H1 (cell line): ENCODE results near the gene DLG1. TPM values are rescaled to one million over a fixed set of nuclear protein-coding genes. Genes with fewer than 3 reads are reported as not detected.
A peak's percentile ranks its signal among the peaks of the same experiment; 100 is the strongest.

Source experiments
- CTCF ChIA-PET: fragments of 300-600 bp; sonication (Branson Sonifier 250); formaldehyde crosslinking; loops from one replicate; lab custom pipeline; 2021; ENCODE audit not compliant: partially characterized antibody; lab: Charles Lee
- POLR2A ChIA-PET: fragments of 300-600 bp; sonication (Branson Sonifier 250); formaldehyde crosslinking; loops from one replicate; lab custom pipeline; 2021; ENCODE audit warnings: inconsistent platforms; ENCODE audit not compliant: partially characterized antibody; lab: Charles Lee
- DNase-seq, 2 experiments: peaks; one replicate each; pipeline versions ENCODE4 v3.0.0 to v3.0.0-alpha.2; 2010 to 2022; ENCODE audit warnings: low spot score in 2 of 2, low read depth in 1 of 2, mixed read lengths in 1 of 2
- FAIRE-seq: peaks from 2 replicates; lab custom pipeline; 2011; peaks lifted over from hg19 to GRCh38; lab: Jason Lieb, UNC
- H2AFZ ChIP-seq: 2 replicates; pipeline ENCODE4 v1.8.1; 2012; ENCODE audit warnings: low read length, inconsistent platforms
- H2AK5ac ChIP-seq: 2 replicates; pipeline ENCODE4 v1.6.1; 2013; ENCODE audit warnings: low read depth, low read length
- H2BK120ac ChIP-seq: replicated peaks from 2 replicates; pipeline ENCODE3; 2013; ENCODE audit warnings: low read depth, low read length, inconsistent platforms
- H2BK12ac ChIP-seq: 2 replicates; pipeline ENCODE4 v1.6.1; 2013; ENCODE audit warnings: low read depth, low read length
- H2BK15ac ChIP-seq: 2 replicates; pipeline ENCODE4 v1.6.1; 2013; ENCODE audit warnings: low read length
- H2BK20ac ChIP-seq: 2 replicates; pipeline ENCODE4 v1.6.1; 2013; ENCODE audit warnings: low read length
- H2BK5ac ChIP-seq: 2 replicates; pipeline ENCODE4 v1.6.1; 2013; ENCODE audit warnings: low read depth, low read length
- H3K14ac ChIP-seq: 2 replicates; pipeline ENCODE4 v1.6.1; 2013; ENCODE audit warnings: inconsistent platforms; ENCODE audit not compliant: insufficient read length
- H3K18ac ChIP-seq: 2 replicates; pipeline ENCODE4 v1.6.1; 2013; ENCODE audit warnings: low read length; ENCODE audit errors: extremely low read depth
- H3K23ac ChIP-seq: 2 replicates; pipeline ENCODE4 v1.6.1; 2013; ENCODE audit warnings: inconsistent platforms; ENCODE audit not compliant: insufficient read length
- H3K23me2 ChIP-seq: 2 replicates; pipeline ENCODE4 v1.6.1; 2013; ENCODE audit warnings: low read depth, low read length
- H3K27ac ChIP-seq: 2 replicates; pipeline ENCODE4 v1.6.1; 2011; ENCODE audit warnings: low read depth, low read length, inconsistent platforms
- H3K27me3 ChIP-seq, 4 experiments: replicated peaks in 1 of 4; 1 replicate in 1 of 4; 2 replicates in 3 of 4; pipeline versions ENCODE4 v1.6.1 to v1.8.1; 2011 to 2013; ENCODE audit warnings: low read length in 3 of 4, mild to moderate bottlenecking in 3 of 4, inconsistent platforms in 2 of 4, mixed read lengths in 2 of 4, moderate library complexity in 1 of 4; ENCODE audit not compliant: control insufficient read depth in 3 of 4, insufficient read depth in 3 of 4; ENCODE audit errors: extremely low read depth in 1 of 4
- H3K36me3 ChIP-seq, 4 experiments: 2 replicates each; pipeline versions ENCODE4 v1.6.1 to v1.8.1; 2011 to 2013; ENCODE audit warnings: mild to moderate bottlenecking in 4 of 4, low read length in 3 of 4, moderate library complexity in 2 of 4, control low read depth in 1 of 4, inconsistent platforms in 1 of 4; ENCODE audit not compliant: insufficient read depth in 4 of 4, control insufficient read depth in 2 of 4
- H3K4ac ChIP-seq: replicated peaks from 2 replicates; pipeline ENCODE3; 2013; ENCODE audit warnings: low read length, low read depth, mixed read lengths, inconsistent platforms; ENCODE audit not compliant: insufficient read length
- H3K4me1 ChIP-seq, 4 experiments: replicated peaks in 1 of 4; 1 replicate in 1 of 4; 2 replicates in 3 of 4; pipeline versions ENCODE4 v1.6.1 to v1.8.1; 2011 to 2013; ENCODE audit warnings: low read length in 3 of 4, inconsistent platforms in 2 of 4, mixed read lengths in 1 of 4; ENCODE audit not compliant: insufficient read depth in 4 of 4, control insufficient read depth in 3 of 4
- H3K4me2 ChIP-seq, 2 experiments: 2 replicates each; pipeline versions ENCODE4 v1.6.1 to v1.8.1; 2011 to 2013; ENCODE audit warnings: low read depth in 2 of 2, low read length in 2 of 2, control low read depth in 1 of 2, inconsistent platforms in 1 of 2, mild to moderate bottlenecking in 1 of 2; ENCODE audit not compliant: insufficient read depth in 1 of 2
- H3K4me3 ChIP-seq, 4 experiments: fragments of 200-600, 300-600 bp in 1 of 4; sonication (generic), shearing (Covaris generic), sonication (Bioruptor Twin) in 1 of 4; 2 replicates each; pipeline versions ENCODE4 v1.5.1 to v1.8.1; 2011 to 2016; ENCODE audit warnings: low read length in 4 of 4, low read depth in 3 of 4, control low read depth in 2 of 4, inconsistent platforms in 2 of 4, mild to moderate bottlenecking in 2 of 4, mixed read lengths in 1 of 4, moderate library complexity in 1 of 4; ENCODE audit not compliant: insufficient read depth in 2 of 4; ENCODE audit errors: extremely low read depth in 1 of 4
- H3K56ac ChIP-seq: replicated peaks from 2 replicates; pipeline ENCODE3; 2013; ENCODE audit warnings: low read depth, mild to moderate bottlenecking, mixed read lengths, low read length, inconsistent platforms; ENCODE audit not compliant: insufficient read length
- H3K79me1 ChIP-seq: 2 replicates; pipeline ENCODE4 v1.6.1; 2013; ENCODE audit warnings: low read depth, low read length, control low read depth
- H3K79me2 ChIP-seq, 2 experiments: 2 replicates each; pipeline versions ENCODE4 v1.6.1 to v1.8.1; 2012 to 2013; ENCODE audit warnings: low read length in 2 of 2, mild to moderate bottlenecking in 2 of 2, inconsistent platforms in 1 of 2; ENCODE audit not compliant: insufficient read depth in 2 of 2, control insufficient read depth in 1 of 2
- H3K9ac ChIP-seq, 4 experiments: replicated peaks in 1 of 4; 1 replicate in 1 of 4; 2 replicates in 3 of 4; pipeline versions ENCODE4 v1.6.1 to v1.8.1; 2011 to 2013; ENCODE audit warnings: low read depth in 3 of 4, low read length in 3 of 4, control low read depth in 2 of 4, mild to moderate bottlenecking in 2 of 4, moderate library complexity in 2 of 4, inconsistent platforms in 1 of 4; ENCODE audit errors: extremely low read depth in 1 of 4
- H3K9me3 ChIP-seq, 2 experiments: 2 replicates each; pipeline versions ENCODE4 v1.6.1 to v1.8.1; 2012 to 2013; ENCODE audit warnings: mild to moderate bottlenecking in 2 of 2, moderate library complexity in 2 of 2, control low read depth in 1 of 2, inconsistent platforms in 1 of 2, low read depth in 1 of 2, low read length in 1 of 2, mixed read lengths in 1 of 2; ENCODE audit not compliant: insufficient read depth in 2 of 2
- H4K20me1 ChIP-seq, 2 experiments: replicated peaks in 1 of 2; 2 replicates each; pipeline versions ENCODE3 to v1.8.1; 2011 to 2013; ENCODE audit warnings: inconsistent platforms in 2 of 2, low read length in 2 of 2, mild to moderate bottlenecking in 1 of 2; ENCODE audit not compliant: insufficient read depth in 2 of 2, control insufficient read depth in 1 of 2
- H4K5ac ChIP-seq: 2 replicates; pipeline ENCODE4 v1.6.1; 2013; ENCODE audit warnings: low read length, low read depth, mixed read lengths, inconsistent platforms; ENCODE audit not compliant: insufficient read length
- H4K8ac ChIP-seq: 2 replicates; pipeline ENCODE4 v1.8.0; 2013; ENCODE audit warnings: mild to moderate bottlenecking, moderate library complexity, low read length, inconsistent platforms; ENCODE audit not compliant: insufficient read depth; ENCODE audit errors: extremely low read depth
- H4K91ac ChIP-seq: replicated peaks from 2 replicates; pipeline ENCODE3; 2013; ENCODE audit warnings: low read length, mixed read lengths, inconsistent platforms; ENCODE audit not compliant: insufficient read length
- CREB1 ChIP-seq: IDR thresholded peaks from 2 replicates; pipeline ENCODE4 v1.6.1; 2012; ENCODE audit warnings: inconsistent platforms
- RAD21 ChIP-seq, 2 experiments: IDR thresholded peaks in 1 of 2; conservative IDR thresholded peaks in 1 of 2; 2 replicates each; pipeline ENCODE4 v1.6.1; 2011; ENCODE audit warnings: low read depth in 2 of 2, low read length in 2 of 2, improper control_type of control experiment in 1 of 2, inconsistent platforms in 1 of 2, mild to moderate bottlenecking in 1 of 2, moderate library complexity in 1 of 2
- SIRT6 ChIP-seq: IDR thresholded peaks from one replicate; pipeline ENCODE4 v1.7.1; 2012; ENCODE audit warnings: low read length, inconsistent platforms
- SP2 ChIP-seq: IDR thresholded peaks from 2 replicates; pipeline ENCODE4 v1.6.1; 2012; ENCODE audit warnings: mild to moderate bottlenecking, low read length, inconsistent platforms
- SRF ChIP-seq: IDR thresholded peaks from 2 replicates; pipeline ENCODE4 v1.6.1; 2011; ENCODE audit warnings: mild to moderate bottlenecking, low read depth, low read length, moderate library complexity
- YY1 ChIP-seq: IDR thresholded peaks from 2 replicates; pipeline ENCODE4 v1.6.1; 2011; ENCODE audit warnings: low read depth, mild to moderate bottlenecking, low read length
- WGBS, 2 experiments: shearing (Covaris generic) in 1 of 2; methylation state at CpG; one replicate each; pipeline versions ENCODE4 v1.1.6 to v1.1.7; 2013 to 2015; ENCODE audit warnings: low lambda C conversion rate in 2 of 2, mixed read lengths in 2 of 2, inconsistent platforms in 1 of 2, low coverage in 1 of 2, missing lambda C conversion rate in 1 of 2; ENCODE audit not compliant: insufficient replicate concordance in 2 of 2, insufficient coverage in 1 of 2, insufficient read length in 1 of 2; ENCODE audit errors: extremely low coverage in 1 of 2, missing lambda C conversion rate in 1 of 2; 5-methylcytosine and 5-hydroxymethylcytosine counted together
- polyA plus RNA-seq, 7 experiments: library from polyadenylated mRNA; depleted of rRNA in 3 of 7; stranded (reverse) in 5 of 7; unstranded in 2 of 7; fragments of >200 nt in 5 of 7; fragments of 200-250 nt in 2 of 7; gene quantifications; 1 replicate in 5 of 7; 2 replicates in 1 of 7; 4 replicates in 1 of 7; pipeline versions ENCODE4 v1.2.1 to v1.2.3, GENCODE V29; 2011 to 2013; ENCODE audit warnings: missing spikeins in 2 of 7, mixed read lengths in 2 of 7
- total RNA-seq: library from RNA; stranded (reverse); fragmentation: NEBNext Ultra II Directional; extraction: Animal tissue kit (Norgen Biotek cat#: 25700); gene quantifications from 2 replicates; pipeline ENCODE4 v1.2.1, GENCODE V29; 2021
- TF ChIP-seq, protein P1 (sequence below): IDR thresholded peaks from 2 replicates; pipeline ENCODE4 v1.6.1; 2012; ENCODE audit warnings: low read length, inconsistent platforms
- TF ChIP-seq, protein P2 (sequence below), 3 experiments: IDR thresholded peaks; 1 replicate in 2 of 3; 2 replicates in 1 of 3; pipeline versions ENCODE4 v1.5.1 to v1.6.1; 2011; ENCODE audit warnings: low read length in 3 of 3, mild to moderate bottlenecking in 3 of 3, inconsistent platforms in 2 of 3, low read depth in 1 of 3, moderate library complexity in 1 of 3; ENCODE audit not compliant: insufficient read depth in 1 of 3; ENCODE audit errors: control extremely low read depth in 1 of 3

Gene DLG1
- total and polyA plus RNA-seq, 2 of the 8 experiments (the other 6 are each of a cell fraction or from before 2014, with no cell fraction given), result 13.4 to 78.8 TPM

DNA sequence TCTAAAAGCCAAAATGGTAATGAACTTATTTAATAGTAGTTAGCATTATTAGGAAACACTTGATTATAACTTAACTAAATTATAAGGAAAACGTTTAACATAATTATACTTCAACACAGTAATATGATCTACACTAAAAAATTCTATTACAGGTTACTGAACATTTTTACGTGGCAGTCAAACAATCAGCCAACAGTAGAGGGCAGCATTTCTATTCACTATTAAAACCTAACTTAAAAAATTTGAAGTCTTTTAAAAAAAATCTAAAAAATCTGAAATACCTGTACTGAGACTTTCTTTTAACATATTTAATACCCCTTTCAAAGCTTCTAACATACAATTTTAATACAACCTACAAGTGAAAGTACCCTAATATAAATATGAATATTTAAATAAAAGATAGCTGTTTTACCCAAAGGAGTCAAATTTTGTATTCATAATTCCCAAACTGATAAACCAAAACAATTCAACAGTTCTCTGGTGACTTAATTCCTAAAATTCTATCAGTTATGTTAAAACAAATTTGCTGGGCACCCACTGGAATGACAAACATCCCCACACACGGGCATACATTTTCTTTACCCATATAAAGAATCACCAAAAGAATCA, 41.5 kb downstream of the DLG1 start:
- H2BK15ac ChIP-seq, result no peak overlapping the region
- no peak overlapping the region for H2AK5ac ChIP-seq
- no peaks in the 10 kb centered on the region for H3K36me3 ChIP-seq
- H3K27ac ChIP-seq, result no peak overlapping the region
- no peak for FAIRE-seq
- peaks cover 3 to 98% of the 10 kb centered on the region in 2 experiments; a peak in 3 of 4 replicates for H3K79me2 ChIP-seq
- H3K79me1 ChIP-seq, result peaks cover 2% of the 10 kb centered on the region; the same call in 1 of the 2 replicates
- 28% methylated on average over 3 of the region's 3 CpGs; no CpG with 5 or more reads in 1 of the 2 experiments for WGBS, 2 experiments
- H3K4me3 ChIP-seq, result no peak overlapping the region
- H4K20me1 ChIP-seq, result peaks cover 5 to 8% of the 10 kb centered on the region in 2 experiments
- ChIA-PET CTCF (interaction anchor here (0.6 to 4.1 kb wide), 53 partner anchors 9 to 569 kb away, joined by 3 to 52 read pairs (median 4); partner anchors contain the start of gene MELTF), POLR2A (interaction anchor here (1.3 to 1.6 kb wide), 2 partner anchors 12 to 26 kb away, joined by 4 to 6 read pairs; no protein-coding TSS in a partner anchor)
- no peak overlapping the region for H3K4me2 ChIP-seq
- H3K4me1 ChIP-seq, result peaks cover 0 to 2% (median 0%) of the 10 kb centered on the region in 4 experiments; a peak in 1 of 7 replicates
- H3K9me3 ChIP-seq, result no peaks in the 10 kb centered on the region
- no peak overlapping the region for H4K8ac ChIP-seq
- no peak overlapping the region for H3K14ac ChIP-seq
- H2BK5ac ChIP-seq, result no peak overlapping the region
- no peak overlapping the region for H4K5ac ChIP-seq
- no peak overlapping the region for H3K56ac ChIP-seq
- no peak overlapping the region for H3K9ac ChIP-seq
- H3K18ac ChIP-seq, result no peak overlapping the region
- H2BK12ac ChIP-seq, result no peak overlapping the region
- H2BK120ac ChIP-seq, result no peak overlapping the region
- H3K27me3 ChIP-seq, result no peaks in the 10 kb centered on the region
- no peak overlapping the region for H2BK20ac ChIP-seq
- no peak for DNase-seq
- no peak overlapping the region for H4K91ac ChIP-seq
- no peak overlapping the region for H2AFZ ChIP-seq
- H3K4ac ChIP-seq, result no peak overlapping the region
- H3K23me2 ChIP-seq, result no peaks in the 10 kb centered on the region
- H3K23ac ChIP-seq, result no peak overlapping the region
- no peak for TF ChIP-seq SRF
- no peak for TF ChIP-seq YY1
- TF ChIP-seq RAD21 (IDR thresholded peaks at IDR 0.05 in 1 of 2, conservative IDR thresholded peaks at IDR 0.05 in 1 of 2; ENCODE audit: low read depth in 2 of 2, low read length in 2 of 2), result peak in 1 of 2 experiments; percentile 49; a peak in 3 of 4 replicates
- TF ChIP-seq, protein P1, sequence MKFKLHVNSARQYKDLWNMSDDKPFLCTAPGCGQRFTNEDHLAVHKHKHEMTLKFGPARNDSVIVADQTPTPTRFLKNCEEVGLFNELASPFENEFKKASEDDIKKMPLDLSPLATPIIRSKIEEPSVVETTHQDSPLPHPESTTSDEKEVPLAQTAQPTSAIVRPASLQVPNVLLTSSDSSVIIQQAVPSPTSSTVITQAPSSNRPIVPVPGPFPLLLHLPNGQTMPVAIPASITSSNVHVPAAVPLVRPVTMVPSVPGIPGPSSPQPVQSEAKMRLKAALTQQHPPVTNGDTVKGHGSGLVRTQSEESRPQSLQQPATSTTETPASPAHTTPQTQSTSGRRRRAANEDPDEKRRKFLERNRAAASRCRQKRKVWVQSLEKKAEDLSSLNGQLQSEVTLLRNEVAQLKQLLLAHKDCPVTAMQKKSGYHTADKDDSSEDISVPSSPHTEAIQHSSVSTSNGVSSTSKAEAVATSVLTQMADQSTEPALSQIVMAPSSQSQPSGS, result no peak
- TF ChIP-seq, protein P2, sequence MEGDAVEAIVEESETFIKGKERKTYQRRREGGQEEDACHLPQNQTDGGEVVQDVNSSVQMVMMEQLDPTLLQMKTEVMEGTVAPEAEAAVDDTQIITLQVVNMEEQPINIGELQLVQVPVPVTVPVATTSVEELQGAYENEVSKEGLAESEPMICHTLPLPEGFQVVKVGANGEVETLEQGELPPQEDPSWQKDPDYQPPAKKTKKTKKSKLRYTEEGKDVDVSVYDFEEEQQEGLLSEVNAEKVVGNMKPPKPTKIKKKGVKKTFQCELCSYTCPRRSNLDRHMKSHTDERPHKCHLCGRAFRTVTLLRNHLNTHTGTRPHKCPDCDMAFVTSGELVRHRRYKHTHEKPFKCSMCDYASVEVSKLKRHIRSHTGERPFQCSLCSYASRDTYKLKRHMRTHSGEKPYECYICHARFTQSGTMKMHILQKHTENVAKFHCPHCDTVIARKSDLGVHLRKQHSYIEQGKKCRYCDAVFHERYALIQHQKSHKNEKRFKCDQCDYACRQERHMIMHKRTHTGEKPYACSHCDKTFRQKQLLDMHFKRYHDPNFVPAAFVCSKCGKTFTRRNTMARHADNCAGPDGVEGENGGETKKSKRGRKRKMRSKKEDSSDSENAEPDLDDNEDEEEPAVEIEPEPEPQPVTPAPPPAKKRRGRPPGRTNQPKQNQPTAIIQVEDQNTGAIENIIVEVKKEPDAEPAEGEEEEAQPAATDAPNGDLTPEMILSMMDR (IDR thresholded peaks at IDR 0.05; ENCODE audit: control extremely low read depth in 1 of 3, insufficient read depth in 1 of 3, low read depth in 1 of 3, low read length in 3 of 3), result peak in 2 of 3 experiments; percentile 16 to 29; a peak in 2 of 4 replicates
- no peak for TF ChIP-seq SIRT6
- no peak for TF ChIP-seq SP2
- no peak for TF ChIP-seq CREB1
